GM21528 (cell line): ENCODE data around the gene FEN1.

Source experiments
- ATAC-seq: cut with Tn5 transposase; IDR thresholded peaks from one replicate; pipeline ENCODE4 v1.9.1; 2021; ENCODE audit warnings: mild to moderate bottlenecking, moderate library complexity; ENCODE audit not compliant: unreplicated experiment, low FRiP score

FEN1 gene

DNA sequence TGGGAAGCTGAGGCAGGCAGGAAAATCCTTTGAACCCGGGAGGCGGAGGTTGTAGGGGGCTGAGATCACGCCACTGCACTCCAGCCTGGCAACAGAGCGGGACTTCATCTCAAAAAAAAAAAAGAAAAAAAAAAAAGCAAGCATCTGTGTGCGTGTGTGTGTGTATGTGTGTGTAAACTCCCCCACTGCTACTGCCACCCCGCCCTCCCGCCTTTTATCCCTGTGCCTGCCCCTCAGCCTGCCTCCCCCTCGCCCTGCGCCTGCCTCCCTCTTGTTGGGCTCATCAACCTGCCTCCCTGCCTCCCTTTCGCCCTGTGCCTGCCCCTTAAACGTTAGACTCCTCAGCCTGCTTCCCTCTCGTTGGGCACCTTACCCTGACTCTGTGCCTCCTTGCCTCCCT, 18.3 kb upstream of the FEN1 start:
- ATAC-seq: no peak

DNA sequence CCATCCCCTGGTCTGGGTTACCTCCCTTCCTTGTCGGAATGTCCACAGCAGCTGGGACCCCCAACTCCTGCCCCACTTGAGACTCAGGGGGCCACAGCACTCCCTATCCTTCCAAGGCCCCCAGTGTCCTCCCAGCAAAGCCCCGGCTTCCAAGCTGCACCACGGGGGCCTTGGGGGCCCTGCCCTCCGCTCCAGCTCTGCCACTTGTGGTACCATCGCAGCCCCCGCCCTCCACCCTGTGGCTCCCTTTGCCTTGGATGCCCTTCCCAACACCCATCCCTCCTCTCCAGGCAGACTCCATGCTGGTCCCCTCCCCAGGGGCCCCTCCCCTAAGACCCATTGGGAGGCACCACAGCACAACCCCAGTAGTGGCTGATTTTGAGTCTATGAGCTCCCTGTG, 17.6 kb upstream of the FEN1 start:
- no peak for ATAC-seq

DNA sequence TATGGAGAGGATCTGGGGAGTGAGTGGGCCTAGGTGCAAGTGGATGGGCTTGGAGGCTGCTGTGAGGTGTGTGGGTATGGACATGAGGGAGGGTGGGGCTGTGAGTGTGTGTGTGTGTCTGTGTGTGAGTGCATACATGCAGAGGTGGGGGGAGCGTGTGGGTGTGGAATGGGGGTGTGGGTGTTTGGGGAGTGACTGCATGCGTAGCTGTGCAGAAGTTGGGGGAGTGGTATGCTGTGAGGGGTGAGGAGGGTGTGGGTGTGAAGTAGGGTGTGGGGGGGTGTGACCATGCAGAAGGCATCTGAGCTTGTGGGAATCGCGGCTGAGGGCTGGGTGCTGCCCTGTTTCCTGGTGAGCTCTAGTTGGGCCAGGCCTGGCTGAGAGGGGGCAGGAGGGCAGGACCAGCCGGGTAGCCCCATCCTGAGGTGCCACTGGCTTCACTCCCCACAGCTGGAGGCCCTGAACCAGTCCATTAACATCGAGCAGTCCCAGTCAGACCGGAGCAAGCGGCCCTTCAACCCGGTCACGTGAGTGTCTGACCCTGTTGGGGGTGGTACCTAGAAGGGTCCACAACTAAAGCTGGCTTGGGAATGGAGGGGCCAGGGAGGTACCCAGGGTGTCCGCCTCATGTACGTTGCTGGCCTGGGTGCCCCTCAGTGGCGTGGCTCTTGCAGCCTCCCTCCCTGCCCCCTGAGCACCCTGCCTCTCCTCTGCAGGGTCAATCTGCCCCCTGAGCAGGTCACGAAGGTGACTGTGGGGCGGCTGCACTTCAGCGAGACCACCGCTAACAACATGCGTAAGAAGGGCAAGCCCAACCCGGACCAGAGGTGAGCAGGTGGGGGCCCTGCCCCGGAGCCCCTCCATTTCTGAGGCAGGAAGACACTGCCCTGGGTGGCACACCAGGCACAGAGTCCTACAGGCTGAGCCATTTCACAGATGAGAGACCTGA, 16.8 kb upstream of the FEN1 start:
- no peak for ATAC-seq

DNA sequence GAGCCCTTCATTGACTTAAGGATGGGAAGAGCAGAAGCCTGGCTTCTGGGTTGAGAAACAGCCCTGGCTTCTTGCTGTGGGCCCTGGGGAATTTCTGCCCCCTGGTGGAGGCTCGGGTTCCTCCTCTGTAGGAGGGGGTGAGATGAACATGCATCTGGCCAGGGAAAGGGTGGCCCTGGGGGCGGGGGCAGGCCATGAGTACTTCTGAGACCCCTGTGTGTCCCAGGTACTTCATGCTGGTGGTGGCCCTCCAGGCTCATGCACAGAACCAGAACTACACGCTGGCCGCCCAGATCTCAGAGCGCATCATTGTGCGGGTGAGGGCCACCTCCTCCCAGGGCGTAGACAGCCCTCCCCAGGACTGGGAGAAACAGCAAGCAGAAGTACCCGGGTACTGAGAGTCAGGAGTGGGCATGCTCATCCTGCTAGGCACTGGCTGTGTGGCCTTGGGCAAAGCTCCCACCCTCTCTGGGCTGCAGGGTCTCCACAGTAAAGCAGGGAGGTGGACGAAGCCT, 16.1 kb upstream of the FEN1 start:
- ATAC-seq: no peak

DNA sequence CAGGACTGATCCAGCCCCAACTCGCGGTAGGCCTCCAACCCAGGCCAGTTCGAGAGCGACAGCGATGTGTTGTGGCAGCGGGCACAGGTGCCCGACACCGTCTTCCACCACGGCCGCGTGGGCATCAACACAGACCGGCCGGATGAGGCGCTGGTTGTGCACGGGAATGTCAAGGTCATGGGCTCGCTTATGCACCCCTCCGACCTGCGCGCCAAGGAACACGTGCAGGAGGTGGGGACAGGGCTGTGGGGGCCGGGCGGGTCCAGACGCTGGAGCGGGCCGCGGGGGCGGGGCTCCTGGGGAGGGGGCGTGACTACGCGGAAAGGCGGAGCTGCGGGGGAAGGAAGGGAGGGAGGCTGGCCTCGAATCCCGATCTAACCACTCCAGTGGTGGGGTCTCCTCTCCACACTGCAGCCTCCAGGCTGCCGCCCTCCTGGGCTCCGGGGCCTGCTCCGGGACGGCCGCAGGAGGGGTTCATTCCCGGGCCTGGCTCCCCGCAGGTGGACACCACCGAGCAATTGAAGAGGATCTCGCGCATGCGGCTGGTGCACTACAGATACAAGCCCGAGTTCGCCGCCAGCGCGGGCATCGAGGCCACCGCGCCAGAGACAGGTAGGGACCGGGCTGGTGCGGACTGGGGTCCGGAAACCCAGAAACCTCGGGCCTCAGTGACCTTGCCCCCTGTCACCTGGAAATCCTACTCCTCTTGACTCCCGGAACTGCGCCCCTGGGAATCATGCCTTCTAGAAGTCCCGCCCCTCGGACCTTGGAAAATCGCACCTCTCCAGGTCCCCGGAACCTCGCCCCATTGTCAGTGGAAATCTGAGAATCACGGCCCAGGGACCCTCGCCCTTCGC, 15.2 kb upstream of the FEN1 start:
- no peak for ATAC-seq

DNA sequence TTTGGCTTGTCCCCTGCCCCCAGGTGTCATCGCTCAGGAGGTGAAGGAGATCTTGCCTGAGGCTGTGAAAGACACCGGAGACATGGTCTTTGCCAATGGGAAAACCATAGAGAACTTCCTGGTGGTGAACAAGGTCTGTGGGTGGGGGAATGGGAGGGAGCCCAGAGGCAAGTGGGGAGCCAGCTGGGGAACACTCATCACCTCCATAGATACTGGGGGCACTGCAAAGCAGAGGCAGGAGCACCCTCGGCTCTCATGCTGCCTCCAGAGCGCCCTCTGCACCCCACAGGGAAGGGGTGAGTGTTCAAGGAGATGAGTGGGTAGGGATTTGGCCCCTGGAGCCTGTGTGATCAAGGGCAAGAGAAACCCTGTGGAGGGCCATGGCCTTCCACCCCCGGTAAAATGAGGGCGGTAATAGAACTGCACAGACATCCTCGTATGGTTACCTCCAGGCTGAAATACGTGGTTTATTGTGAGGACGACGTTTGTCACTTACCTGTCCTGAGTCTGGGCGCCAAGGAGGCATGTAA, 14.3 kb upstream of the FEN1 start:
- ATAC-seq: no peak

DNA sequence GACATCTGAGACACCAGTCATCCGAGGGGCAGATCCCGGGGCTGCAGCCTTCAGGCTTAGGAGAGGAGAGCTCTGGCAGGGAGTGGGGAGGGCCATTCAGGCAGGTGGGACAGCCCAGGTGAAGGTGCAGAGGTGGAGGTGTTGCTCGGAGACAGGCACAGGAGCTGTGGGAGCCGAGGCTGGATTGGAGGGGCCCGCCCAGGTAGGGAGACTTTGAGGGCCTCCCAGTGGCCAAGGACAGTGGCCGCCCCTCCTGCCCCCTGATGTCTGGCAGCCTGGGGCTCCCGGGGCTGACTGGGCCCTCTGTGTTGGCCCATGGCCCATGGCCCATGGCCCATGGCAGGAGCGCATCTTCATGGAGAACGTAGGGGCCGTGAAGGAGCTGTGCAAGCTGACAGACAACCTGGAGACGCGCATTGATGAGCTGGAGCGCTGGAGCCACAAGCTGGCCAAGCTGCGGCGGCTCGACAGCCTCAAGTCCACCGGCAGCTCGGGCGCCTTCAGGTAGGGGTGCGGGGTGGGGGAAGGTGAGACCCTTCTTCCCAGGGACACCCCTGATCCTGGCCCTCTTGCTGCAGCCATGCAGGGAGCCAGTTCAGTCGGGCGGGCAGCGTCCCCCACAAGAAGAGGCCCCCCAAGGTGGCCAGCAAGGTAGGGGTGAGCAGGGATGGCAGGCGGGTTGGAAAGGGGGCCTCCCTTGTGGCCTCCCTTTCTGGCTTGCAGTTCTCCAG, 13.6 kb upstream of the FEN1 start:
- ATAC-seq: no peak

DNA sequence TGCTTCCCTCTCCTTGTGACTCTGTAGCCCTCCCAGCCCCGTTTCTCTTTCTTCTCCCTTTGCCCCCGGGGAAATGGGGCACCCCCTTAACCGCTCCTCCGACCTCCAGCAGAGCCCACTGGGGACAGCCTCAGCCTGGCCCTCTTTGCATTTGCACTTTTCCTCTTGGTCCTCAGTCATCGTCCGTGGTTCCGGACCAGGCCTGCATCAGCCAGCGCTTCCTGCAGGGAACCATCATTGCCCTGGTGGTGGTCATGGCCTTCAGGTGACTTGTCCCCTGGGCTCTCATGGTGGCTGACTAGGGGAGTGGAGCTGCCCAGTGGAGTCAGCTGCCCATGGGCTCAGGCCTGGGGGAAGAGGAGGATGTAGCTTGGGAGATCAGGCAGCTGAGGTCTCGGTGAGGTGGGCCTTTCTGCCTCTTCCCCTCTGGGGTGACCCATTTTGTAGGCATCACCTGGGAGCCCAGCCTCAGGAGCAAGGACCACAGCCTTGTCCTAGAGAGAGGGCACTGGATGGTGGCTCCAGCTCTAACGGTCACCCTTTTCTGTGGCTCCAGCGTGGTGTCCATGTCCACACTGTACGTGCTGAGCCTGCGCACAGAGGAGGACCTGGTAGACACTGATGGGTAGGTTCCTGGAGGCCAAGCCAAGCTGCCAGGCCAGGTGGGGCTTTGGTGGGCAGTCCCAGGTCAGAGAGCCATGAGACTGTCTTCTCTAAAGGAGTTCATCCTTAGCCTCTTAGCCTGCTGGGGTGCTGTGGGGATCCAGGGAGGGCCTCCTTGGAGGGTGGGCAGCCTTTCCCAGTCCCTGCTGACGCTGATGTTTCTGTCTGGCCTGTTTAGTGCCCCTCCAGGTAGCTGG, 12.8 kb upstream of the FEN1 start:
- ATAC-seq: no peak

DNA sequence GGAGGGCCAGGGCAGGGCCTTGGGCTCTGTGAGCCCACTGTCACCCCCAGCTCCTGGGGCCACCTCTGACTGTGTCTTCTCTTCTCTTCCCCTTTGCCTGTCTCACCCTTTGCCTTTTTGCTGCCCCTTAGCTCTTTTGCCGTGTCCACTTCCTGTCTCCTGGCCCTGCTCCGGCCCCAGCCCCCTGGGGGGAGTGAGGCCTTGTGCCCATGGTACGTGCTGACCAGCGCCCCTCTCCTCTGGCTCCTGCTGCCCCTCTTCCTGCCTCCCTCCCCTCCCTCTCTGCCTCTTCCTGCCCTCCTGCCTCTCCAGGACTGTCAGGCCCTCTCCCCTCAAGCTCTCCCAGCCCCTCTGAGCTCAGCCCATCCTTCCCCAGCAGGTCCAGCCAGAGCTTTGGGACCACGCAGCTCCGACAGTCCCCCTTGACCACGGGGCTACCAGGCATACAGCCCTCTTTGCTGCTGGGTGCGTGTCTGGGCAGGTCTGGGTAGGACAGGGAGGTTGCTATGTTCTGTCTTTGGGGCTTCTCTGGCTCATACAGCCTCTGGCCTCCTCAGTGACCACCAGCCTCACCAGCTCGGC, 12.0 kb upstream of the FEN1 start:
- no peak for ATAC-seq

DNA sequence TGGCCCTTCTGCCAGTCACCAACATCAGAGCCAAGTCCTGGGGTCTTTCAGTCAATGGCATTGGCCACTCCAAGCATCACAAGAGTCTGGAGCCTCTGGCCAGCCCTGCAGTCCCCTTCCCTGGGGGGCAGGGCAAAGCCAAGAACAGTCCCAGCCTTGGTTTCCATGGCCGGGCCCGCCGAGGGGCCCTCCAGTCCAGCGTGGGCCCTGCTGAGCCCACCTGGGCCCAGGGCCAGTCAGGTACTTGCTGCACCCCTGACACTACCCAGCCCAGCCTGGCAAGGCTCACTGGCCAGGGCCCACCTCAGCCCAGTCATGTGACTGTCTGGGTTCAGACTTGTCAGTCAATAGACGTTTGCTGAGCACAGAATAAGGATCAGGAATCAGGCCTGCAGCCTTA, 11.1 kb upstream of the FEN1 start:
- ATAC-seq: no peak

DNA sequence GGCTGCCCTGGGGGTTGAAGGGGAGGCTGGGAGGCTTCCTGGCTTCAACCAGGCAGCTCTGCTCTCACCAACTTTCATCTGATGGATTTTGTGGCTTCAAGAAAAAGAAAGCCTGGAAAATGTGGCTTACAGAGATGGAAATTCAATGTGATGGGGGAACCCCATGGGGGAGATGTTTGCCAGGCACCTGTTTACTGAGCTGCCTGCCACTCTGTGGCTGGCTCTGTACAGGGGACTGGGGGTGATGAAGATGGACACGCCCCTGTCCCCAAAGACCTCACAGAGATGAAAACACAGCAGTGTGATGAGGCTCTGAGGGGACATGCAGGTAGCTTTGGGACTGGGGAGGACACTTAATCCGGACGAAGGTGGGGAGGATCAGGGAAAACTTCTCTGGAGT, 10.4 kb upstream of the FEN1 start:
- ATAC-seq: no peak

DNA sequence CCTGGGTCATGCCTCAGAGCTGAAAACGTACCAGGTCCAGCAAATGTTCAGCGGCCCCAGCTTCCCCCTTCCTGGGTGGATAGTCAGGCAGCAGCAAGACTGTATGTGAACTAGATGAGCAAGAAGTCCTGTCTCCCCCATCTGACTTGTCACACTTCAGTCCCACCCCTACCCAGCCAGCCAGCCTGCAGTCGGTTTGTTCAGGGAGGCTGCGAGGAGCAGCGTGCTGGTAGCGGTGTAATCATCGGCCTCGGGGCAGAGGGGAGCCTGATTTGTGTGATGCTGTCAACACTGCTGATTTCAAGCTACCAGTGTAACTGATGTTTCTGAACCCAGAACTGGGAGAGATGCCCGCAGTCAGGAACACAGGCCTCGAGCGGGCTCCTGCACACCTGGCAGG, 9.9 kb upstream of the FEN1 start:
- ATAC-seq: no peak

DNA sequence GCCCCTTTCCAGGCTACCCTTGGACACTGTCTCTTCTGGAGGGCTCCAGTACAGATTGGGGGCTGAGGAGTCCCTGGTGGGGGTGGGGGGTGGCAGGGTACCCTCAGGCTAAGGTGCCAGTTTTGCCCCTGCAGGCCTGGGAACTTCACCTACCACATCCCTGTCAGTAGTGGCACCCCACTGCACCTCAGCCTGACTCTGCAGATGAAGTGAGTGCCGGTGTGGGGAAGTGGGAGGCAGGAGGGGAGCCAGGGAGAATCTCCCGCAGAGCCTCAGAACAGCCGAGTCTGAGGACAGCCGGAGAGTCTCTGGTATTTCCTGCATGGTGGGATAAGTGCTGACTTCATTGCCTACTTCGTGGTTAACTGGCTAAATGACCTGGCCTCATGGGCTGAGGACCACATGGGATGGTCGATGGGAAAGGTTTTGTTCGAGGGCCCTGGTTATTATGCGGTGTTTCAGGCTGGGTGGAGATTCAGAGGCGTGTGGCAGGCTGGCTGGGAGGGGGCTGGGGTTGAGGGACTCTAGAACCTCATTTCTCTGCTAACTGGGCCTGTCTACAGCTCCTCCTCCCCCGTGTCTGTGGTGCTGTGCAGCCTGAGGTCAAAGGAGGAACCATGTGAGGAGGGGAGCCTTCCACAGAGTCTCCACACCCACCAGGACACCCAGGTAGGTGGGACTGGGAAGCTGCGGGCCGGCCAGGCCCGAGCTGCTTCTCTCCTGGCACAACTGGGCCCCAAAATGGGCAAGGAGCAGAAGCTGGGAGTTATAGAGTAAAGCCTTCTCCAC, 8.8 kb upstream of the FEN1 start:
- no peak for ATAC-seq

DNA sequence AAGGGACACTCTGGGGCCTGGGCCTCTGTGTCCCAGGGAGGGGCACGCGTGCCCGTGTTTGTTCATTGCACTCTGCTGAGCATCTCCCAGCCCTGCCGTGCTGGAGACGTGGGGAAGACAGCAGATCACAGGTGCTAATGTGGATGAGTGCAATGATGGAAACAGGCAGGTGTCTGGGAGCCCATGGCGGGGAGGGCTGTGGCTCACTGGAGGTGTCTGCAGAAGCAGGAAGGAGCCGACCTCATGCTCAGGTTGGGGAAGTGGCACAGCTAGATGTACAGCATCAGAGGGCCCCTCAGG, 8.3 kb upstream of the FEN1 start:
- ATAC-seq: no peak

DNA sequence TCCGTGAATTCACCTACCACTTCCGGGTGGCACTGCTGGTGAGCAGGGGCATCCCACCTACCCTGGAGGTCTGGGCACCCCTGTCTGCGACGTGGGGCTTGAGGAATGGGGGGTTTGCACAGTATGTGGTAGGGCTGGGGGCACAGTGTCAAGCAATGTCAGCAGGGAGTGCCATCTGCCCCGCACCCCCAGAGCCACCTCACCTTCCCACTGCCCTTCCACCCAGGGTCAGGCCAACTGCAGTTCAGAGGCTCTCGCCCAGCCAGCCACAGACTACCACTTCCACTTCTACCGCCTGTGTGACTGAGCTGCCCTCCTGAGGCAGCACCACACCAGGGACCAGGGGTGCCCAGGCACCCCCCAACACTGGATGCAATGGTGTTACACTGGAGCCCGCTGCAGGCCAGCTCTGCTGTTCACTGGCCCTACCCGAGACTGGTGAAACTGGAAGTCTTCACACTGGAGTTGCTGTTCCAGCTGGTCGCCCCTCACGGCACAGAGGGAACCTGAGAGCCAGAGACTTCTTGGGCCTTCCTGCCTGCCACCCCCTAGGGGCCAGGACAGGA, 6.8 kb upstream of the FEN1 start:
- ATAC-seq: no peak

DNA sequence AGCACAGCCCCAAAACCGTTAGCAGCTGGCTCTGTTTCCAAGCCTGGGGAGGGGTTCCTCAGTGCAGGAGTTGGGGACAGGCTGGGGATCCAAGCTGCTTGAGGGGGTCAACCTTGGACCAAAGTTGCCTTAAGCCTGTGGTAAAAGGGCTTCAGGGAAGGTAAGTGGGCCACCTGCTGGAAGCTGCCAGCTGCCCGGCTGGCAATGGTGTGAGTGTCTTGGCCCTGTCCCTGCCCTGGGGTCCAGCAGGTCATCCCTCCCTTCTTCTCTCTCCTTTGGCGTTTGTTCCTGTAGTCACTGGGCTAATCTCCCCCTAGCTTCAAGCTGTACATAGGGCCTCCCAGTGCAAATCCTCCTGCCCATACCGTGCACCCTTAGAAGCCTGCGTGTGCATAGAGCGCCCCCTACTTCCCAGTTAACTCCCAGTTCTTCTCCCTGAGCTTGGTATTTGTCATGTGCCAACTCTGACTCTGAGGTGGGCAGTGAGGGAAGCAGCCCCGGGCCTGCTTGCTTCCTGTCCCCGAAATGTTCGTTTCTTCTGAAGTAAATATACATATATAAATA, 4.7 kb upstream of the FEN1 start:
- ATAC-seq: no peak

DNA sequence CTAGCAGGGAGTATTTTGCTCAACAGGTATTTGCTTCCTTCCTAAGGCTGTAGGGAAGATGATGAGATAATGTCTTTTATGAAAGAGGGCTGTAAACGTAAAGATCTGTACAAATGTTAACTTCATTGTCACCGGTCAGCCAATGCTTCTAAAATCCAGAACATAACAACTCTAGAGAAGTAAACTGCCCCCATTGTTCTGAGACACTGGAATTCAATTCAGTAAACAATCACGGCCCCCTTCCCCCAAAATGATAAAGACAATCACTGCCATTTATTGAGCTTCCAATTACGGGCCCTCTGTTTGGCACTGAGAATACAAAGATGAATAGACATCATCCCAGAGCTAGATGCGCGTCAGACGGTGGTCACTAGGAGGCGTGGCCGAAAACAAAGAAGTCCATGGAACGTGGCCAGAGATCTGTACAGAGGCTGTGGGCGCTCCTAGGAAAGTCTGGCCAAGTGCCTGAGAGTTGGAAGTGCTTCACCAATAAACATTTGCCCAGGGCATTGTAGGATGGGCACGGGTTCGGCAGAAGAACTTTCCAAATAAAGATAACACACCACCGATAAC, 888 bp upstream of the FEN1 start:
- peak; percentile 29 for ATAC-seq
